ENCODE data around the gene SAMD11.

SAMD11 gene

GRCh38 chr1:905071-905749 is 18.5 kb upstream of the SAMD11 start:
- DNase-seq = peak; percentile 47 to 49

- peak; percentile 19 to 22 for DNase-seq
Observed at GRCh38 chr1:905811-906599, 17.7 kb upstream of the SAMD11 start.

- DNase-seq = peak; percentile 26 to 29
Observed at GRCh38 chr1:906600-907420, 16.9 kb upstream of the SAMD11 start.

GRCh38 chr1:907611-908451 is 15.9 kb upstream of the SAMD11 start:
- peak; percentile 13 to 14 for DNase-seq

- DNase-seq = peak in 1 of 2 experiments; percentile 12
Observed at GRCh38 chr1:908661-909060, 15.1 kb upstream of the SAMD11 start.

GRCh38 chr1:909861-910310 is 13.8 kb upstream of the SAMD11 start:
- DNase-seq = peak in 1 of 2 experiments; percentile 13

DNA sequence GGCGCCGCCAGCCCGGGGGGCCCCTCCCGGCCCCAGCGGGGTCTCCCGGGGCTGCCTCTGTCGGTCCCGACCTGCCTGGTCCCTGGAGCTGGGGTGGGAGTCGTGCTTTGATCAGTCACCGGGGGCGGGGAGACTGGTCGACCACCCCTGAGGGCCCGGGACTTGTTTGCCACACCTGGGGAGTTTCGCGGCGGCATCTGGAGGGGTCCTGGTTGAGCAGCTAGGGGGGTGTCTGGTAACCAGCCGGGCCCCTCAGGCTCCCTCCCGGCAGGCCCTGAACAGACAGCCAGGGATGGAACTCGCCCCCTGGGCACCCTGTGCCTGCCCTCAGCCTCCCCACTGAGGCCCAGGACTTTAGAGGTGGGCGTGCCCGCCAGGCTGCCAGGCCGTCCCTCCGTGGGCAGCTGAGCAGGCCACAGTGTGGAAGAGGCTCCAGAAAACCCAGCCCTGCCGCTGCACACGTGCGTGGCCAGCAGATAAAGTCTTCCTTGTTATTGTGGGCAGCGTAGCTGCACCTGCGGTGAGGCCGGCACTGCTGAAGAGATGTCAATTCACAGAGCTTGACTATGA is 13.3 kb upstream of the SAMD11 start:
- DNase-seq = peak in 1 of 2 experiments; percentile 17

- peak in 1 of 2 experiments; percentile 49 for DNase-seq
Observed at GRCh38 chr1:910881-911721, 12.6 kb upstream of the SAMD11 start.

- no peak for DNase-seq
Observed at GRCh38 chr1:911875-912739, 11.6 kb upstream of the SAMD11 start.

GRCh38 chr1:912740-913301 is 10.9 kb upstream of the SAMD11 start:
- peak in 1 of 2 experiments; percentile 33 for DNase-seq

- DNase-seq = no peak
Observed at GRCh38 chr1:913491-914130, 10.1 kb upstream of the SAMD11 start.

DNA sequence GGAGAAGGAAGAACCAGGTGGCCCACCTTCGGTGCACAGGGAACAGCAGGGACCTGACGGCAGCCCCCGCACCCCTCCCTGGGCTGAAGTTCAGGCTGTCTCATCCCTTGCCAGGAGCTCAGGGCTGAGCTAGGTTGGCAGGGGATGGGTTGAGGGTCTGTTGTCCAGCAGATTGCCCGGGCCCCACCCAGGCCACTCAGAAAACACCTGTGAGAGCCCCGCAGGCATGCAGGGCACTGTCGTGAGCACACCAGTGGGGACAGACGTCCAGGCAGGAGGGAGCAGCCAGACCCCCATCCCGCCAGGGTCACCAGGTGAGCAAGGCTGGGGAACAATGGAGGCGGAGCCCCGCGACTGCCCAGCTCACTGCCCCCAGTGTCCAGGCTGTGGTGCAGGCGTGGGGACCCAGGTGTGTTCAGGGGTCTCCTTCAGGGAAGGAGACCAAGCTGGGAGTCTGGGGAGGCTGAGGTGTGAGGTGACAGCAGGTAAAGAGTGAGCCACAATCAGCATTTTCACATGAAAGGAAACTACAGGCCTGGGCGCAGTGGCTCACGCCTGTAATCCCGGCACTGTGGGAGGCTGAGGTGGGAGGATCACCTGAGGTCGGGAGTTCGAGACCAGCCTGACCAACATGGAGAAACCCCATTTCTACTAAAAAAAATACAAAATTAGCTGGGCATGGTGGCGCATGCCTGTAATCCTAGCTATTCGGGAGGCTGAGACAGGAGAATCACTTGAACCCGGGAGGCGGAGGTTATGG is 9.4 kb upstream of the SAMD11 start:
- no peak for DNase-seq

GRCh38 chr1:914891-915280 is 8.8 kb upstream of the SAMD11 start:
- DNase-seq = no peak

GRCh38 chr1:915295-916172 is 8.2 kb upstream of the SAMD11 start:
- no peak for DNase-seq

DNA sequence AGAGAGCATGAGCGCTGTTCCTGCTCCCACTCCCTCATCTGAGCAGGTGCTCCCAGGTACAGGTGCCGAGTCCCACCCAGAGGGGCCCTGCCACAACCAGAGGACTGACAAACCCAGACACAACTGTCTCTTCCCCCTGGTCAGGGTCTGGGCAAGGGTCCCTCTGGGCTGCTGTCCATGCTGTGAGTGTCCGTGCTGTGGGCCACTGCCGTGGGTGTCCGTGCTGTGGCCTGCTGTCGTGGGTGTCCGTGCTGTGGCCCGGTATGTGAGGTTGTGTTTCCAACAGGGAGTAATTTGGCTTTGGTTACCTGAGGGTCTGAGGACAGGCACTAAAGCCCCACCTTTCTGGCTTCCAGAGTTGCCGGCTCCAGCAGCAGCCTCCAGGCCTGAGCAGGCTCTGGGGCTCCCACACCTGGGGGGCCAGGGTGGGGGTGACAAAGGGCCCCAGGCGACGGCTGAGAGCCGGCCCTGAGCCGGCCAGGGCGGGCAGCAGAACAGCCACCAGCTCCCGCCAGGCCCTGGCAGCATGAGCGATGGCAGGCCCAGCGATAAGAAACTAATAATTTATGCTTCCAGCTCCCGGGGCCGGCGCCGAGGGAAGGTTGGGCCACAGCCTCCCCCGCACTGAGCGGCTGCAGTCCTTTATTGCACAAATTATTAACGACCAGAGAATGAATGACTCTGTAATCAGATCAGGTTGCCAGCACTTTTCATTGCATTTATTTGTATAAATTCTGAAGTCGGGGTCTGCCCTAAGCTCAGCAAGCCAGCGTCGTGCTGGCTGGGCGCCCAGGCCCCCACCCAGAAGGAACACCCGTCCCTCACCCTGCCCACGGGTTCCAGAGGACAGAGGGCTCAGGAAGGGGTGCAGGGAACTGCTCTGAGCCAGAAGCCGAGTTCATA is 7.3 kb upstream of the SAMD11 start:
- no peak for DNase-seq

DNA sequence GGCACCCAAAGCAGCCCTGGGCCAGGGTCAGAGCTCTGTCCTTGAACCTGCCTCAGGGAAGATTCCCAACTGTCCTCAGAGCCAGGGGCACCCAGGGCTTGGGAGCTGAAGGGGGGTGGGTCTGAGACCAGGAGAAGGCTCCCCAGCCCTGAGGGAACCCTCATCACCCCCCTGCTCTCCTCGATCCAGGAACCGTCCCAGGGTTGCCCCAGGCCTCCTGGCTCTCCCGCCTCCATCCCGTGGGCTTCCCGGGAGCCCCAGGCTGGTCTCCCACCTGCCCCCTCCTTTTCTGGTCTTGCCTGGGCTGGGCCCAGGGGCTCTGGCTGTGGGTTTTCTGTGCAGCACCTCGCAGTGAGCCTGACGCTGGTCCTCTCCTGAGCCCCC is 6.7 kb upstream of the SAMD11 start:
- DNase-seq = no peak

Data from activated T-cell treated with anti-CD3 and anti-CD28 coated beads, Interleukin-2, amount 50 U/mL, for 48 hours (primary cell).